Endothelial cell of umbilical vein (primary cell): ENCODE results near the gene TARS2.

Experiments used
- FOS ChIP-seq: IDR thresholded peaks from 2 replicates; pipeline ENCODE4 v1.6.1; 2011; ENCODE audit warnings: mild to moderate bottlenecking, low read length, moderate library complexity, borderline replicate concordance; ENCODE audit not compliant: insufficient read depth
- TF ChIP-seq, protein P1 (sequence below), 2 donors: IDR thresholded peaks; 1 replicate in 1 of 2; 2 replicates in 1 of 2; pipeline ENCODE4 v1.5.1; 2011; ENCODE audit warnings: low read length in 2 of 2, mild to moderate bottlenecking in 2 of 2, moderate library complexity in 2 of 2, control low read depth in 1 of 2, inconsistent platforms in 1 of 2, low read depth in 1 of 2; ENCODE audit not compliant: insufficient read depth in 1 of 2; ENCODE audit errors: extremely low read depth in 1 of 2

DNA sequence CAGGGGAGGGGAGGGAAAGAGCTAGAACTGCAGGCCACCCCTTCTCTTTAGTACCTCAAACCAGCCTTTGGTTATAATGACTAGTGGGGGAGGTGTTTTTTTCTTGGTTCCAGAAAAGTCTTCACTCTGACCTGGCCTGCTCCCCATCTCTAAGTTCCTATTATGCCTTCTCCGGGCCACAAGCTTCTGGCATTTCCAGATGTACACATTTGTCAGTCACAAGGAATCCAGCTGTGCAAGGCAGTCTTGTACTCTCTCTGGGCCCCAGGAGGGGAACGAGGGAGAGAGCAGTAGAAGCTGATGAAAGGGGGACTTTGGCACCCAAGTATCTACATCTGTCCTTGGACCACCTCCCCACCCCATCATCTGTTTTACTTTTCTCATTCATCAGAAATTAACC is 25.6 kb downstream of the TARS2 start:
- TF ChIP-seq, protein P1, sequence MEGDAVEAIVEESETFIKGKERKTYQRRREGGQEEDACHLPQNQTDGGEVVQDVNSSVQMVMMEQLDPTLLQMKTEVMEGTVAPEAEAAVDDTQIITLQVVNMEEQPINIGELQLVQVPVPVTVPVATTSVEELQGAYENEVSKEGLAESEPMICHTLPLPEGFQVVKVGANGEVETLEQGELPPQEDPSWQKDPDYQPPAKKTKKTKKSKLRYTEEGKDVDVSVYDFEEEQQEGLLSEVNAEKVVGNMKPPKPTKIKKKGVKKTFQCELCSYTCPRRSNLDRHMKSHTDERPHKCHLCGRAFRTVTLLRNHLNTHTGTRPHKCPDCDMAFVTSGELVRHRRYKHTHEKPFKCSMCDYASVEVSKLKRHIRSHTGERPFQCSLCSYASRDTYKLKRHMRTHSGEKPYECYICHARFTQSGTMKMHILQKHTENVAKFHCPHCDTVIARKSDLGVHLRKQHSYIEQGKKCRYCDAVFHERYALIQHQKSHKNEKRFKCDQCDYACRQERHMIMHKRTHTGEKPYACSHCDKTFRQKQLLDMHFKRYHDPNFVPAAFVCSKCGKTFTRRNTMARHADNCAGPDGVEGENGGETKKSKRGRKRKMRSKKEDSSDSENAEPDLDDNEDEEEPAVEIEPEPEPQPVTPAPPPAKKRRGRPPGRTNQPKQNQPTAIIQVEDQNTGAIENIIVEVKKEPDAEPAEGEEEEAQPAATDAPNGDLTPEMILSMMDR (IDR thresholded peaks at IDR 0.05; ENCODE audit: extremely low read depth in 1 of 2, insufficient read depth in 1 of 2, low read depth in 1 of 2, low read length in 2 of 2), result no peak
- no peak for TF ChIP-seq FOS
